OCI-LY3 (cell line): Measurements from ENCODE around the gene STRIP1.
A peak's percentile ranks its signal among the peaks of the same experiment; 100 is the strongest.

Experiments used
- H2AFZ ChIP-seq: fragments of 200-600, 300-600 bp; shearing (Covaris generic); 2 replicates; pipeline ENCODE4 v1.6.0; 2014; ENCODE audit warnings: antibody characterized with exemption, low read depth, low read length
- H3K27ac ChIP-seq: fragments of 200-600, 300-600 bp; sonication (generic); 2 replicates; pipeline ENCODE4 v1.5.1; 2014; ENCODE audit warnings: mild to moderate bottlenecking, low read length, moderate library complexity, mixed read lengths
- H3K27me3 ChIP-seq: fragments of 200-600, 300-600 bp; sonication (generic); 2 replicates; pipeline ENCODE4 v1.6.1; 2014; ENCODE audit warnings: low read depth, low read length, mixed read lengths
- H3K36me3 ChIP-seq: fragments of 200-600, 300-600 bp; sonication (generic); replicated peaks from 2 replicates; pipeline ENCODE3; 2014; ENCODE audit warnings: low read depth, low read length, mixed read lengths
- H3K4me1 ChIP-seq: fragments of 300-600, 200-600 bp; sonication (generic); 2 replicates; pipeline ENCODE4 v1.6.1; 2014; ENCODE audit warnings: low read length, mixed read lengths
- H3K4me2 ChIP-seq: fragments of 200-600, 300-600 bp; sonication (generic); 2 replicates; pipeline ENCODE4 v1.6.1; 2014; ENCODE audit warnings: low read length, mixed read lengths
- H3K4me3 ChIP-seq: fragments of 300-600, 200-600 bp; sonication (generic); 2 replicates; pipeline ENCODE4 v1.5.1; 2014; ENCODE audit warnings: antibody characterized with exemption, mild to moderate bottlenecking, low read length, moderate library complexity
- H3K79me2 ChIP-seq: fragments of 300-600, 200-600 bp; shearing (Covaris generic); 2 replicates; pipeline ENCODE4 v1.6.1; 2014; ENCODE audit warnings: mild to moderate bottlenecking, low read length, mixed read lengths
- H3K9ac ChIP-seq: fragments of 300-600, 200-600 bp; shearing (Covaris generic); 2 replicates; pipeline ENCODE4 v1.6.0; 2014; ENCODE audit warnings: mild to moderate bottlenecking, low read length, moderate library complexity
- H3K9me3 ChIP-seq: fragments of 200-600, 300-600 bp; shearing (Covaris generic); 2 replicates; pipeline ENCODE4 v1.6.1; 2014; ENCODE audit warnings: low read length, mixed read lengths; ENCODE audit not compliant: insufficient read depth
- H4K20me1 ChIP-seq: fragments of 200-600, 300-600 bp; sonication (generic); 2 replicates; pipeline ENCODE4 v1.6.1; 2016; ENCODE audit warnings: low read length, mixed read lengths; ENCODE audit not compliant: insufficient read depth
- EZH2phosphoT487 ChIP-seq: fragments of 200-600 bp; shearing (Covaris generic); IDR thresholded peaks from 2 replicates; pipeline ENCODE4 v1.6.1; 2018; ENCODE audit warnings: antibody characterized with exemption, mixed run types, low read depth
- TF ChIP-seq, protein P1 (sequence below): fragments of 200-600, 300-600 bp; sonication (generic); IDR thresholded peaks from 2 replicates; pipeline ENCODE4 v1.5.1; 2014; ENCODE audit warnings: antibody characterized with exemption, low read length, low read depth

The STRIP1 gene

DNA sequence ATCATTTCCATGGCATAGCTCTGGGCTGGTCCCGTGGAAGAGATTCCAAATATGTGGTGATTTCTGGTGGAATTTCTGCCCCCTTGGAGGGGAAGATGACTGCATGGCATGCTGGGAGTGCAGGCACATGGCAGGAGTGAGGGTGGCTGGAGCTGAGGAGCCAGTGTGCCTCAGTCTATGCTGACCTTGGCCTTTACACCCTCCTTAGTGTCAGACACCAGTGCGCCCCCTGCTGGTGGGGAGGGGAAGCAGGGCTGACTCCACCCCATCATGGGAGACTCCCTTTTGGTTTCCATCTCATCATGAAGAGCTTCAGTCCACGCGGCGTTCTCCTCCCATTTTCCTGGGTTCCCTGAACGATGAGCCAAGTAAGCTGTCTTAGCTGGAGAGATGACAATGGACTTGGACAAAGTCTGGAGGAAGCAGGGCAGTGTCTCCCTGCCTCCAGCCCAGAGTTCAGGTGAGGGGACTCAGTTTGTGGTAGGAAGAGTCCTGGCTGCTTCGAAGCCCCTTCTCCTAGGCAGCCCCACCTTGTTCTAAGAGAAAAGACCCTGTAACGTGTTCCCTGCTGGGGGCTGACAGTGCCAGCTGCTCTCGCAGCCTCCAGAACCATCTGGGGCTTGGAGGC lies 25.7 kb downstream of the STRIP1 start:
- H3K9ac ChIP-seq = no peak overlapping the region
- no peaks in the 10 kb centered on the region for H3K4me1 ChIP-seq
- peaks cover 3% of the 10 kb centered on the region for H3K36me3 ChIP-seq
- no peak overlapping the region for H3K4me3 ChIP-seq
- H3K27ac ChIP-seq = no peak overlapping the region
- H3K9me3 ChIP-seq = no peaks in the 10 kb centered on the region
- no peak overlapping the region for H3K4me2 ChIP-seq
- no peak overlapping the region for H2AFZ ChIP-seq
- no peaks in the 10 kb centered on the region for H4K20me1 ChIP-seq
- H3K79me2 ChIP-seq = no peaks in the 10 kb centered on the region
- no peaks in the 10 kb centered on the region for H3K27me3 ChIP-seq
- no peak for TF ChIP-seq EZH2phosphoT487
- TF ChIP-seq, protein P1, sequence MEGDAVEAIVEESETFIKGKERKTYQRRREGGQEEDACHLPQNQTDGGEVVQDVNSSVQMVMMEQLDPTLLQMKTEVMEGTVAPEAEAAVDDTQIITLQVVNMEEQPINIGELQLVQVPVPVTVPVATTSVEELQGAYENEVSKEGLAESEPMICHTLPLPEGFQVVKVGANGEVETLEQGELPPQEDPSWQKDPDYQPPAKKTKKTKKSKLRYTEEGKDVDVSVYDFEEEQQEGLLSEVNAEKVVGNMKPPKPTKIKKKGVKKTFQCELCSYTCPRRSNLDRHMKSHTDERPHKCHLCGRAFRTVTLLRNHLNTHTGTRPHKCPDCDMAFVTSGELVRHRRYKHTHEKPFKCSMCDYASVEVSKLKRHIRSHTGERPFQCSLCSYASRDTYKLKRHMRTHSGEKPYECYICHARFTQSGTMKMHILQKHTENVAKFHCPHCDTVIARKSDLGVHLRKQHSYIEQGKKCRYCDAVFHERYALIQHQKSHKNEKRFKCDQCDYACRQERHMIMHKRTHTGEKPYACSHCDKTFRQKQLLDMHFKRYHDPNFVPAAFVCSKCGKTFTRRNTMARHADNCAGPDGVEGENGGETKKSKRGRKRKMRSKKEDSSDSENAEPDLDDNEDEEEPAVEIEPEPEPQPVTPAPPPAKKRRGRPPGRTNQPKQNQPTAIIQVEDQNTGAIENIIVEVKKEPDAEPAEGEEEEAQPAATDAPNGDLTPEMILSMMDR = peak; percentile 84

GRCh38 chr1:110060662-110061060 lies 26.2 kb downstream of the STRIP1 start:
- Histone ChIP-seq H3K27me3 (no peaks in the 10 kb centered on the region), H3K4me1 (no peaks in the 10 kb centered on the region), H3K9ac (no peak overlapping the region), H3K4me3 (no peak overlapping the region), H3K9me3 (no peaks in the 10 kb centered on the region), H4K20me1 (no peaks in the 10 kb centered on the region), H2AFZ (no peak overlapping the region), H3K36me3 (no peaks in the 10 kb centered on the region), H3K79me2 (no peaks in the 10 kb centered on the region), H3K4me2 (no peak overlapping the region), H3K27ac (no peak overlapping the region)
- TF ChIP-seq, protein P1 = no peak
- TF ChIP-seq EZH2phosphoT487 = no peak

DNA sequence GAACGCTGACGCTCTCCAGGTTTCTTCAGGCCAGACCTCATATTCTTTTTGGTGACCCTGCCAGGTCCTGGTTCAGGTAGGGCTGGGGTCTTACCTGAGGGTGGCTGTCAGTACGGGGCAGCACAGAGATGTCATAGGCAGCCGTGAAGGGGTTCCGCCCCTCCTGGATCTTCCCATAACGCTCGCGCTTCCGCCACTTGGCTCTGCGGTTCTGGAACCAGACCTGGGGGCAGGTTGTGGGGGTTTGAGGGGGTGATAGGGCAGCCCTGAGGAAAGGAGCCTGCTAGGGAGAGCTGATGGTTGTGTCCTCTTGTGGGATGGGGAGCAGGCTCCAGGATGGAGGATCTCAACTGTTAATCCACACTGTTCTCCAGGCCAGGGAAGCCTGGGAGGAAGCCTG lies 26.9 kb downstream of the STRIP1 start:
- no peak overlapping the region for H3K9ac ChIP-seq
- H3K4me2 ChIP-seq = no peak overlapping the region
- H3K36me3 ChIP-seq = no peaks in the 10 kb centered on the region
- TF ChIP-seq, protein P1 = no peak
- TF ChIP-seq EZH2phosphoT487 = no peak
- H3K4me3 ChIP-seq = no peak overlapping the region
- no peaks in the 10 kb centered on the region for H3K27me3 ChIP-seq
- no peak overlapping the region for H3K27ac ChIP-seq
- H3K4me1 ChIP-seq = no peaks in the 10 kb centered on the region
- H2AFZ ChIP-seq = no peak overlapping the region
- no peaks in the 10 kb centered on the region for H3K79me2 ChIP-seq
- no peaks in the 10 kb centered on the region for H3K9me3 ChIP-seq
- H4K20me1 ChIP-seq = no peaks in the 10 kb centered on the region

- no peaks in the 10 kb centered on the region for H4K20me1 ChIP-seq
- H3K79me2 ChIP-seq = no peaks in the 10 kb centered on the region
- no peak overlapping the region for H3K27ac ChIP-seq
- H3K9ac ChIP-seq = no peak overlapping the region
- no peaks in the 10 kb centered on the region for H3K4me1 ChIP-seq
- no peak for TF ChIP-seq EZH2phosphoT487
- TF ChIP-seq, protein P1 = no peak
- no peaks in the 10 kb centered on the region for H3K27me3 ChIP-seq
- no peak overlapping the region for H3K4me2 ChIP-seq
- no peak overlapping the region for H2AFZ ChIP-seq
- H3K9me3 ChIP-seq = no peaks in the 10 kb centered on the region
- no peak overlapping the region for H3K4me3 ChIP-seq
- H3K36me3 ChIP-seq = no peaks in the 10 kb centered on the region
These were observed 28.2 kb downstream of the STRIP1 start for GRCh38 chr1:110062612-110063011.
